GM23338 (cell line): ENCODE results near the gene NEK4. TPM values are rescaled to one million over a fixed set of nuclear protein-coding genes. Genes with fewer than 3 reads are reported as not detected.

Source experiments
- ATAC-seq: fragments of 200-7000 bp; cut with Tn5 transposase; 3 replicates; pipeline ENCODE4 v1.9.1; 2020
- DNase-seq: peaks from one replicate; pipeline ENCODE4 v3.0.0-alpha.2; 2015; ENCODE audit warnings: low spot score
- H2AFZ ChIP-seq: fragments of 200-600 bp; sonication (generic); 2 replicates; pipeline ENCODE4 v1.8.0; 2016; ENCODE audit warnings: antibody characterized with exemption, mild to moderate bottlenecking, moderate library complexity
- H3F3A ChIP-seq: fragments of 200-600 bp; sonication (generic); replicated peaks from 2 replicates; pipeline ENCODE4 v1.8.0; 2017; ENCODE audit warnings: antibody characterized with exemption, mixed run types, low read depth
- H3K27ac ChIP-seq: fragments of 200-600 bp; sonication (generic); 2 replicates; pipeline ENCODE4 v1.6.1; 2016; ENCODE audit warnings: low read depth
- H3K27me3 ChIP-seq: fragments of 200-600 bp; sonication (generic); 2 replicates; pipeline ENCODE4 v1.8.0; 2016; ENCODE audit warnings: mild to moderate bottlenecking, mixed run types, moderate library complexity; ENCODE audit not compliant: insufficient read depth
- H3K36me3 ChIP-seq: fragments of 200-600 bp; sonication (generic); 2 replicates; pipeline ENCODE4 v1.8.0; 2016; ENCODE audit warnings: mild to moderate bottlenecking; ENCODE audit not compliant: insufficient read depth
- H3K4me1 ChIP-seq: fragments of 200-600 bp; sonication (generic); 2 replicates; pipeline ENCODE4 v1.8.0; 2016; ENCODE audit warnings: mild to moderate bottlenecking, moderate library complexity; ENCODE audit not compliant: insufficient read depth
- H3K4me2 ChIP-seq: fragments of 200-600 bp; sonication (generic); 2 replicates; pipeline ENCODE4 v1.7.1; 2017; ENCODE audit warnings: mixed run types
- H3K4me3 ChIP-seq: fragments of 200-600 bp; sonication (generic); 2 replicates; pipeline ENCODE4 v1.6.1; 2016; ENCODE audit warnings: mixed run types
- H3K79me2 ChIP-seq: fragments of 200-600 bp; sonication (generic); replicated peaks from 2 replicates; pipeline ENCODE4 v1.8.0; 2017; ENCODE audit warnings: mild to moderate bottlenecking; ENCODE audit not compliant: insufficient read depth
- H3K9me2 ChIP-seq: fragments of 200-600 bp; sonication (generic); 2 replicates; pipeline ENCODE4 v1.8.0; 2017; ENCODE audit not compliant: insufficient read depth
- H4K20me1 ChIP-seq: fragments of 200-600 bp; sonication (generic); replicated peaks from 2 replicates; pipeline ENCODE4 v1.8.0; 2017; ENCODE audit warnings: mild to moderate bottlenecking; ENCODE audit not compliant: insufficient read depth
- H3K27ac Mint-ChIP-seq: 2 replicates; pipeline ENCODE4 v1.8.0; 2020; ENCODE audit warnings: inconsistent platforms, mild to moderate bottlenecking, moderate library complexity, mixed read lengths
- H3K27me3 Mint-ChIP-seq: 3 replicates; pipeline ENCODE4 v1.8.0; 2022; ENCODE audit warnings: low read depth, mild to moderate bottlenecking, moderate library complexity, mixed read lengths, inconsistent platforms; ENCODE audit not compliant: insufficient read depth, poor library complexity
- H3K36me3 Mint-ChIP-seq: 3 replicates; pipeline ENCODE4 v1.8.0; 2021; ENCODE audit warnings: low read depth, mild to moderate bottlenecking, inconsistent platforms, moderate library complexity, mixed read lengths
- H3K4me1 Mint-ChIP-seq: 3 replicates; pipeline ENCODE4 v1.8.0; 2020; ENCODE audit warnings: mild to moderate bottlenecking, inconsistent platforms, mixed read lengths
- H3K4me3 Mint-ChIP-seq: 3 replicates; pipeline ENCODE4 v1.8.0; 2021; ENCODE audit warnings: moderate library complexity, mild to moderate bottlenecking, inconsistent platforms, mixed read lengths
- H3K9me3 Mint-ChIP-seq: 3 replicates; pipeline ENCODE4 v1.8.0; 2020; ENCODE audit warnings: moderate library complexity, mild to moderate bottlenecking, inconsistent platforms, mixed read lengths
- CREB1 ChIP-seq: fragments of 250-450 bp; sonication (Bioruptor Pico); IDR thresholded peaks from 2 replicates; pipeline ENCODE4 v1.5.0; 2020; ENCODE audit warnings: low read depth, mild to moderate bottlenecking, moderate library complexity
- EZH2 ChIP-seq: fragments of 200-600 bp; sonication (generic); IDR thresholded peaks from one replicate; pipeline ENCODE4 v1.8.0; 2017; ENCODE audit warnings: antibody characterized with exemption, mild to moderate bottlenecking, low read depth; ENCODE audit not compliant: unreplicated experiment
- EZH2phosphoT487 ChIP-seq: fragments of 200-600 bp; sonication (generic); IDR thresholded peaks from one replicate; pipeline ENCODE4 v1.8.1; 2018; ENCODE audit warnings: antibody characterized with exemption; ENCODE audit not compliant: unreplicated experiment
- JUNB ChIP-seq: IDR thresholded peaks from one replicate; pipeline ENCODE4 v1.6.1; 2016; ENCODE audit warnings: antibody characterized with exemption; ENCODE audit not compliant: unreplicated experiment
- NANOG ChIP-seq: IDR thresholded peaks from 2 replicates; pipeline ENCODE4 v1.6.1; 2016; ENCODE audit warnings: antibody characterized with exemption, borderline replicate concordance
- POLR2AphosphoS5 ChIP-seq: IDR thresholded peaks from 2 replicates; pipeline ENCODE4 v1.6.1; 2016; ENCODE audit warnings: antibody characterized with exemption, low read depth
- ZNF114 ChIP-seq: fragments of 250-450 bp; sonication (Bioruptor Pico); IDR thresholded peaks from 2 replicates; pipeline ENCODE4 v1.5.0; 2020; ENCODE audit warnings: mild to moderate bottlenecking, moderate library complexity
- ZNF331 ChIP-seq: fragments of 250-450 bp; sonication (Bioruptor Pico); IDR thresholded peaks from 2 replicates; pipeline ENCODE4 v1.5.0; 2020; ENCODE audit warnings: low read depth, mild to moderate bottlenecking, moderate library complexity
- polyA plus RNA-seq: library from polyadenylated mRNA; unstranded; fragments of >200 nt; fragmentation: Nextera tagmentation; extraction: Ambion mirVana; gene quantifications from 2 replicates; pipeline ENCODE4 v1.2.1, GENCODE V29; 2016
- total RNA-seq: library from RNA; depleted of rRNA; stranded (reverse); fragments of >200 nt; shearing (Covaris generic); gene quantifications from 2 replicates; pipeline ENCODE4 v1.2.3, GENCODE V29; 2014
- TF ChIP-seq, protein P1 (sequence below), 2 experiments: fragments of 200-600 bp in 1 of 2; sonication (generic) in 1 of 2; conservative IDR thresholded peaks; 2 replicates each; pipeline versions ENCODE4 v1.5.1 to v1.6.1; 2016 to 2017; ENCODE audit warnings: antibody characterized with exemption in 2 of 2, low read depth in 2 of 2, mild to moderate bottlenecking in 2 of 2, moderate library complexity in 1 of 2
- TF ChIP-seq, protein P2 (sequence below): fragments of 250-450 bp; sonication (Bioruptor Pico); IDR thresholded peaks from 2 replicates; pipeline ENCODE4 v1.5.0; 2020; ENCODE audit warnings: mild to moderate bottlenecking, moderate library complexity
- TF ChIP-seq, protein P3 (sequence below): IDR thresholded peaks from one replicate; pipeline ENCODE4 v1.6.1; 2018; ENCODE audit warnings: antibody characterized with exemption; ENCODE audit not compliant: unreplicated experiment
- TF ChIP-seq, protein P4 (sequence below): IDR thresholded peaks from 2 replicates; pipeline ENCODE4 v1.6.1; 2016; ENCODE audit warnings: antibody characterized with exemption

NEK4 gene
- total and polyA plus RNA-seq, 2 experiments from 2014 or later: 8.6 to 42.7 TPM

DNA sequence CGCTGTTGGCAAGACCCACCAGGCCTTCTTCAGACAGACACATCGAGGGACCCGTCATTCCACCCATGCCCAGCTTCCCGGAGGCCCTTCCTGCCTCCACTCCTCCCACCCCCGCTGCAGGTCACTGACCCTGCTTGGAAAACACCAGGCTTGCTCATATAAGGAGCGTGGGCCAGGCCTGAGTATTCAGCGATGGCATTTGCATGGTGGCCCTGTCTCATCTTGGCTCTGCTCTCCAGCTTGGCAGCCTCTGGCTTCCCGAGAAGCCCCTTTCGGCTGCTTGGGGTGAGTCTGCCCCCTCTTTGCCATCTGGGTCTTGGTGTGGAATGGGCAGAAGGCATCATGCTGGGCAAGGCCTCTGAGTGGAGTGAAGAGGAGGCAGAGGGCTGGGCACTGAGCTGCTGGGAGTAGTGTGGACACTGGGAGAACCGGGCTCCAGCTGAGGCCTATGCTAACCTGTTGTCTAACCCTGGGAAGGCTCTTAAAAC lies 23.9 kb upstream of the NEK4 start, which contains the start of gene ITIH3:
ITIH3 (plus strand) TSS at position 185 of the 488 bp plus-strand sequence; CDS start at position 193, 8 bp downstream.
- H2AFZ ChIP-seq: no peak within 1 kb of the TSS; the same call in 1 of the 2 replicates
- DNase-seq (no peak), ATAC-seq (no peak)
- no peak for TF ChIP-seq POLR2AphosphoS5
- no peak for TF ChIP-seq ZNF331 (CRISPR knock-in tag)
- TF ChIP-seq, protein P1, sequence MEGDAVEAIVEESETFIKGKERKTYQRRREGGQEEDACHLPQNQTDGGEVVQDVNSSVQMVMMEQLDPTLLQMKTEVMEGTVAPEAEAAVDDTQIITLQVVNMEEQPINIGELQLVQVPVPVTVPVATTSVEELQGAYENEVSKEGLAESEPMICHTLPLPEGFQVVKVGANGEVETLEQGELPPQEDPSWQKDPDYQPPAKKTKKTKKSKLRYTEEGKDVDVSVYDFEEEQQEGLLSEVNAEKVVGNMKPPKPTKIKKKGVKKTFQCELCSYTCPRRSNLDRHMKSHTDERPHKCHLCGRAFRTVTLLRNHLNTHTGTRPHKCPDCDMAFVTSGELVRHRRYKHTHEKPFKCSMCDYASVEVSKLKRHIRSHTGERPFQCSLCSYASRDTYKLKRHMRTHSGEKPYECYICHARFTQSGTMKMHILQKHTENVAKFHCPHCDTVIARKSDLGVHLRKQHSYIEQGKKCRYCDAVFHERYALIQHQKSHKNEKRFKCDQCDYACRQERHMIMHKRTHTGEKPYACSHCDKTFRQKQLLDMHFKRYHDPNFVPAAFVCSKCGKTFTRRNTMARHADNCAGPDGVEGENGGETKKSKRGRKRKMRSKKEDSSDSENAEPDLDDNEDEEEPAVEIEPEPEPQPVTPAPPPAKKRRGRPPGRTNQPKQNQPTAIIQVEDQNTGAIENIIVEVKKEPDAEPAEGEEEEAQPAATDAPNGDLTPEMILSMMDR (conservative IDR thresholded peaks at IDR 0.05; ENCODE audit: low read depth in 2 of 2): no peak
- TF ChIP-seq, protein P2, sequence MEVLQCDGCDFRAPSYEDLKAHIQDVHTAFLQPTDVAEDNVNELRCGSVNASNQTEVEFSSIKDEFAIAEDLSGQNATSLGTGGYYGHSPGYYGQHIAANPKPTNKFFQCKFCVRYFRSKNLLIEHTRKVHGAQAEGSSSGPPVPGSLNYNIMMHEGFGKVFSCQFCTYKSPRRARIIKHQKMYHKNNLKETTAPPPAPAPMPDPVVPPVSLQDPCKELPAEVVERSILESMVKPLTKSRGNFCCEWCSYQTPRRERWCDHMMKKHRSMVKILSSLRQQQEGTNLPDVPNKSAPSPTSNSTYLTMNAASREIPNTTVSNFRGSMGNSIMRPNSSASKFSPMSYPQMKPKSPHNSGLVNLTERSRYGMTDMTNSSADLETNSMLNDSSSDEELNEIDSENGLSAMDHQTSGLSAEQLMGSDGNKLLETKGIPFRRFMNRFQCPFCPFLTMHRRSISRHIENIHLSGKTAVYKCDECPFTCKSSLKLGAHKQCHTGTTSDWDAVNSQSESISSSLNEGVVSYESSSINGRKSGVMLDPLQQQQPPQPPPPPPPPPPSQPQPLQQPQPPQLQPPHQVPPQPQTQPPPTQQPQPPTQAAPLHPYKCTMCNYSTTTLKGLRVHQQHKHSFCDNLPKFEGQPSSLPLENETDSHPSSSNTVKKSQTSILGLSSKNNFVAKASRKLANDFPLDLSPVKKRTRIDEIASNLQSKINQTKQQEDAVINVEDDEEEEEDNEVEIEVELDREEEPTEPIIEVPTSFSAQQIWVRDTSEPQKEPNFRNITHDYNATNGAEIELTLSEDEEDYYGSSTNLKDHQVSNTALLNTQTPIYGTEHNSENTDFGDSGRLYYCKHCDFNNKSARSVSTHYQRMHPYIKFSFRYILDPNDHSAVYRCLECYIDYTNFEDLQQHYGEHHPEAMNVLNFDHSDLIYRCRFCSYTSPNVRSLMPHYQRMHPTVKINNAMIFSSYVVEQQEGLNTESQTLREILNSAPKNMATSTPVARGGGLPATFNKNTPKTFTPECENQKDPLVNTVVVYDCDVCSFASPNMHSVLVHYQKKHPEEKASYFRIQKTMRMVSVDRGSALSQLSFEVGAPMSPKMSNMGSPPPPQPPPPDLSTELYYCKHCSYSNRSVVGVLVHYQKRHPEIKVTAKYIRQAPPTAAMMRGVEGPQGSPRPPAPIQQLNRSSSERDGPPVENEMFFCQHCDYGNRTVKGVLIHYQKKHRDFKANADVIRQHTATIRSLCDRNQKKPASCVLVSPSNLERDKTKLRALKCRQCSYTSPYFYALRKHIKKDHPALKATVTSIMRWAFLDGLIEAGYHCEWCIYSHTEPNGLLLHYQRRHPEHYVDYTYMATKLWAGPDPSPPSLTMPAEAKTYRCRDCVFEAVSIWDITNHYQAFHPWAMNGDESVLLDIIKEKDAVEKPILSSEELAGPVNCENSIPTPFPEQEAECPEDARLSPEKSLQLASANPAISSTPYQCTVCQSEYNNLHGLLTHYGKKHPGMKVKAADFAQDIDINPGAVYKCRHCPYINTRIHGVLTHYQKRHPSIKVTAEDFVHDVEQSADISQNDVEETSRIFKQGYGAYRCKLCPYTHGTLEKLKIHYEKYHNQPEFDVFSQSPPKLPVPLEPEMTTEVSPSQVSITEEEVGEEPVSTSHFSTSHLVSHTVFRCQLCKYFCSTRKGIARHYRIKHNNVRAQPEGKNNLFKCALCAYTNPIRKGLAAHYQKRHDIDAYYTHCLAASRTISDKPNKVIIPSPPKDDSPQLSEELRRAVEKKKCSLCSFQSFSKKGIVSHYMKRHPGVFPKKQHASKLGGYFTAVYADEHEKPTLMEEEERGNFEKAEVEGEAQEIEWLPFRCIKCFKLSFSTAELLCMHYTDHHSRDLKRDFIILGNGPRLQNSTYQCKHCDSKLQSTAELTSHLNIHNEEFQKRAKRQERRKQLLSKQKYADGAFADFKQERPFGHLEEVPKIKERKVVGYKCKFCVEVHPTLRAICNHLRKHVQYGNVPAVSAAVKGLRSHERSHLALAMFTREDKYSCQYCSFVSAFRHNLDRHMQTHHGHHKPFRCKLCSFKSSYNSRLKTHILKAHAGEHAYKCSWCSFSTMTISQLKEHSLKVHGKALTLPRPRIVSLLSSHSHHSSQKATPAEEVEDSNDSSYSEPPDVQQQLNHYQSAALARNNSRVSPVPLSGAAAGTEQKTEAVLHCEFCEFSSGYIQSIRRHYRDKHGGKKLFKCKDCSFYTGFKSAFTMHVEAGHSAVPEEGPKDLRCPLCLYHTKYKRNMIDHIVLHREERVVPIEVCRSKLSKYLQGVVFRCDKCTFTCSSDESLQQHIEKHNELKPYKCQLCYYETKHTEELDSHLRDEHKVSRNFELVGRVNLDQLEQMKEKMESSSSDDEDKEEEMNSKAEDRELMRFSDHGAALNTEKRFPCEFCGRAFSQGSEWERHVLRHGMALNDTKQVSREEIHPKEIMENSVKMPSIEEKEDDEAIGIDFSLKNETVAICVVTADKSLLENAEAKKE (CRISPR knock-in tag): no peak
- TF ChIP-seq JUNB: no peak
- TF ChIP-seq, protein P3, sequence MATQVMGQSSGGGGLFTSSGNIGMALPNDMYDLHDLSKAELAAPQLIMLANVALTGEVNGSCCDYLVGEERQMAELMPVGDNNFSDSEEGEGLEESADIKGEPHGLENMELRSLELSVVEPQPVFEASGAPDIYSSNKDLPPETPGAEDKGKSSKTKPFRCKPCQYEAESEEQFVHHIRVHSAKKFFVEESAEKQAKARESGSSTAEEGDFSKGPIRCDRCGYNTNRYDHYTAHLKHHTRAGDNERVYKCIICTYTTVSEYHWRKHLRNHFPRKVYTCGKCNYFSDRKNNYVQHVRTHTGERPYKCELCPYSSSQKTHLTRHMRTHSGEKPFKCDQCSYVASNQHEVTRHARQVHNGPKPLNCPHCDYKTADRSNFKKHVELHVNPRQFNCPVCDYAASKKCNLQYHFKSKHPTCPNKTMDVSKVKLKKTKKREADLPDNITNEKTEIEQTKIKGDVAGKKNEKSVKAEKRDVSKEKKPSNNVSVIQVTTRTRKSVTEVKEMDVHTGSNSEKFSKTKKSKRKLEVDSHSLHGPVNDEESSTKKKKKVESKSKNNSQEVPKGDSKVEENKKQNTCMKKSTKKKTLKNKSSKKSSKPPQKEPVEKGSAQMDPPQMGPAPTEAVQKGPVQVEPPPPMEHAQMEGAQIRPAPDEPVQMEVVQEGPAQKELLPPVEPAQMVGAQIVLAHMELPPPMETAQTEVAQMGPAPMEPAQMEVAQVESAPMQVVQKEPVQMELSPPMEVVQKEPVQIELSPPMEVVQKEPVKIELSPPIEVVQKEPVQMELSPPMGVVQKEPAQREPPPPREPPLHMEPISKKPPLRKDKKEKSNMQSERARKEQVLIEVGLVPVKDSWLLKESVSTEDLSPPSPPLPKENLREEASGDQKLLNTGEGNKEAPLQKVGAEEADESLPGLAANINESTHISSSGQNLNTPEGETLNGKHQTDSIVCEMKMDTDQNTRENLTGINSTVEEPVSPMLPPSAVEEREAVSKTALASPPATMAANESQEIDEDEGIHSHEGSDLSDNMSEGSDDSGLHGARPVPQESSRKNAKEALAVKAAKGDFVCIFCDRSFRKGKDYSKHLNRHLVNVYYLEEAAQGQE: no peak
- no peak for TF ChIP-seq EZH2phosphoT487
- TF ChIP-seq ZNF114 (CRISPR knock-in tag): no peak
- no peak for TF ChIP-seq EZH2
- TF ChIP-seq NANOG: no peak
- TF ChIP-seq CREB1 (CRISPR knock-in tag): no peak
- TF ChIP-seq, protein P4, sequence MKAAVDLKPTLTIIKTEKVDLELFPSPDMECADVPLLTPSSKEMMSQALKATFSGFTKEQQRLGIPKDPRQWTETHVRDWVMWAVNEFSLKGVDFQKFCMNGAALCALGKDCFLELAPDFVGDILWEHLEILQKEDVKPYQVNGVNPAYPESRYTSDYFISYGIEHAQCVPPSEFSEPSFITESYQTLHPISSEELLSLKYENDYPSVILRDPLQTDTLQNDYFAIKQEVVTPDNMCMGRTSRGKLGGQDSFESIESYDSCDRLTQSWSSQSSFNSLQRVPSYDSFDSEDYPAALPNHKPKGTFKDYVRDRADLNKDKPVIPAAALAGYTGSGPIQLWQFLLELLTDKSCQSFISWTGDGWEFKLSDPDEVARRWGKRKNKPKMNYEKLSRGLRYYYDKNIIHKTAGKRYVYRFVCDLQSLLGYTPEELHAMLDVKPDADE: no peak
- Mint-ChIP-seq H3K4me1 (no peaks in the 10 kb centered on the region; the same call in 2 of the 3 replicates), H3K27ac (no peak within 1 kb of the TSS), H3K36me3 (no peaks in the 10 kb centered on the region; the same call in 2 of the 3 replicates), H3K4me3 (no peak within 1 kb of the TSS), H3K9me3 (no peaks in the 10 kb centered on the region), H3K27me3 (peaks cover 17% of the 10 kb centered on the region)
- no peaks in the 10 kb centered on the region for H4K20me1 ChIP-seq
- no peak within 1 kb of the TSS for H3K4me2 ChIP-seq
- H3K36me3 ChIP-seq: no peaks in the 10 kb centered on the region
- no peaks in the 10 kb centered on the region for H3F3A ChIP-seq
- H3K9me2 ChIP-seq: no peaks in the 10 kb centered on the region
- H3K4me1 ChIP-seq: no peaks in the 10 kb centered on the region
- no peaks in the 10 kb centered on the region for H3K79me2 ChIP-seq
- H3K4me3 ChIP-seq: no peak within 1 kb of the TSS
- H3K27me3 ChIP-seq: no peaks in the 10 kb centered on the region
- no peak within 1 kb of the TSS for H3K27ac ChIP-seq
